Right lung (tissue), 5 donors: ENCODE measurements around the gene ZNF70. TPM values are rescaled to one million over a fixed set of nuclear protein-coding genes. Genes with fewer than 3 reads are reported as not detected.
A peak's percentile ranks its signal among the peaks of the same experiment; 100 is the strongest.

Experiments
- DNase-seq, 2 donors: peaks; one replicate each; pipeline ENCODE4 v3.0.0-alpha.2; 2013
- polyA plus RNA-seq, 5 donors: library from polyadenylated mRNA; unstranded; fragments of 120-200 nt; gene quantifications; one replicate each; pipeline versions ENCODE4 v1.2.1 to v1.2.3, GENCODE V29; 2013; ENCODE audit warnings: inconsistent platforms in 1 of 5, low replicate concordance in 1 of 5; ENCODE audit not compliant: insufficient read length in 5 of 5, insufficient read depth in 1 of 5

The ZNF70 gene
- polyA plus RNA-seq, 5 donors = 6.8 to 10.0 (median 7.1) TPM

GRCh38 chr22:23722160-23722559 lies 28.8 kb downstream of the ZNF70 start:
- no peak for DNase-seq

GRCh38 chr22:23720855-23721254 lies 30.1 kb downstream of the ZNF70 start:
- DNase-seq = no peak

GRCh38 chr22:23718371-23719165 lies 32.3 kb downstream of the ZNF70 start:
- DNase-seq = no peak

GRCh38 chr22:23716811-23717801 lies 33.8 kb downstream of the ZNF70 start:
- peak; percentile 85 to 86 for DNase-seq

GRCh38 chr22:23715806-23716375 lies 35.0 kb downstream of the ZNF70 start:
- DNase-seq = no peak

GRCh38 chr22:23714596-23715578 lies 36.0 kb downstream of the ZNF70 start:
- no peak for DNase-seq

- no peak for DNase-seq
These were observed 37.0 kb downstream of the ZNF70 start for GRCh38 chr22:23713696-23714595.

GRCh38 chr22:23712256-23712655 lies 38.7 kb downstream of the ZNF70 start:
- DNase-seq = no peak

GRCh38 chr22:23709107-23709506 lies 41.8 kb downstream of the ZNF70 start:
- DNase-seq = no peak

- DNase-seq = no peak
These were observed 42.6 kb downstream of the ZNF70 start for GRCh38 chr22:23708270-23708669.

- no peak for DNase-seq
These were observed 45.6 kb downstream of the ZNF70 start for GRCh38 chr22:23705358-23705757.

- no peak for DNase-seq
These were observed 46.1 kb downstream of the ZNF70 start for GRCh38 chr22:23704829-23705228.

GRCh38 chr22:23704062-23704461 lies 46.9 kb downstream of the ZNF70 start:
- DNase-seq = no peak

- DNase-seq = no peak
These were observed 50.2 kb downstream of the ZNF70 start for GRCh38 chr22:23700706-23701105.

GRCh38 chr22:23698673-23699235 lies 52.2 kb downstream of the ZNF70 start:
- no peak for DNase-seq

- DNase-seq = no peak
These were observed 52.8 kb downstream of the ZNF70 start for GRCh38 chr22:23698094-23698493.

- DNase-seq = no peak
These were observed 53.6 kb downstream of the ZNF70 start for GRCh38 chr22:23697031-23697970.

- DNase-seq = no peak
These were observed 54.5 kb downstream of the ZNF70 start for GRCh38 chr22:23696326-23696851.
